Astrocyte of the cerebellum (primary cell): ENCODE results near the gene C1orf159.

Experiments used
- DNase-seq: peaks from one replicate; pipeline ENCODE4 v3.0.0-alpha.2; 2011; ENCODE audit warnings: low read depth
- H3K4me3 ChIP-seq: 2 replicates; pipeline ENCODE4 v1.5.1; 2011; ENCODE audit warnings: mild to moderate bottlenecking, low read depth, low read length, moderate library complexity
- in situ Hi-C: cut with HindIII; loops from 2 replicates; pipeline ENCODE4 v1.10.0; 2017; ENCODE audit warnings: low sequenced_read_pairs
- TF ChIP-seq, protein P1 (sequence below): IDR thresholded peaks from 2 replicates; pipeline ENCODE4 v1.5.1; 2012; ENCODE audit warnings: low read length, low read depth, moderate library complexity, mild to moderate bottlenecking; ENCODE audit errors: missing control alignments

C1orf159 gene

DNA sequence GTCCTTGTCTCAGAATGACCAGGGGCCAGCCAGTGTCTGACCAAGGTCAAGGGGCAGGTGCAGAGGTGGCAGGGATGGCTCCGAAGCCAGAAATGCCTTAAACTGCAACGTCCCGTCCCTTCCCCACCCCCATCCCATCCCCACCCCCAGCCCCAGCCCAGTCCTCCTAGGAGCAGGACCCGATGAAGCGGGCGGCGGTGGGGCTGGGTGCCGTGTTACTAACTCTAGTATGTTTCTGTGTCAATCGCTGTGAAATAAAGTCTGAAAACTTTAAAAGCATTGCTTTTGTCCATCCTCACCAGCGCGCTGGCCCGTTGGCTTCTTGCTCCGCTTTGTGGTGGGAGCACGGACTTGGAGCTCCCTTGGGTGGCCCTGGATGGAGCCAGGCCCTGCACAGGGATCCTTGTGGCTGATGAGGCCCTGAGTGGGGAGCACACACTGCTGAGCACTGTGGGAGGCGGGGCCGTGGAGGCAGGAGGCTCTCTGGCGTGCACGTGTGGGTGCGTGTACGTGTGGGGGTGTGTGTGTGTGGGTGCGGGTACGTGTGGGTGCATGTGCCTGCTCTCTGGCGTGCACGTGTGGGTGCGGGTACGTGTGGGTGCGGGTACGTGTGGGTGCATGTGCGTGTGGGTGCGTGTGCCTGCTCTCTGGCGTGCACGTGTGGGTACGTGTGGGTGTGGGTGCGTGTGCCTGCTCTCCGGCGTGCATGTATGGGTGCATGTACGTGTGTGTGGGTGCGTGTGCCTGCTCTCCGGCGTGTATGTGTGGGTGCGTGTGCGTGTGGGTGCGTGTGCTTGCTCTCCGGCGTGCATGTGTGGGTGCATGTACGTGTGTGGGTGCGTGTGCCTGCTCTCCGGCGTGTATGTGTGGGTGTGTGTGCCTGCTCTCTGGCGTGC, 59.8 kb downstream of the C1orf159 start:
- in situ Hi-C loops, result no loop called here
- TF ChIP-seq, protein P1, sequence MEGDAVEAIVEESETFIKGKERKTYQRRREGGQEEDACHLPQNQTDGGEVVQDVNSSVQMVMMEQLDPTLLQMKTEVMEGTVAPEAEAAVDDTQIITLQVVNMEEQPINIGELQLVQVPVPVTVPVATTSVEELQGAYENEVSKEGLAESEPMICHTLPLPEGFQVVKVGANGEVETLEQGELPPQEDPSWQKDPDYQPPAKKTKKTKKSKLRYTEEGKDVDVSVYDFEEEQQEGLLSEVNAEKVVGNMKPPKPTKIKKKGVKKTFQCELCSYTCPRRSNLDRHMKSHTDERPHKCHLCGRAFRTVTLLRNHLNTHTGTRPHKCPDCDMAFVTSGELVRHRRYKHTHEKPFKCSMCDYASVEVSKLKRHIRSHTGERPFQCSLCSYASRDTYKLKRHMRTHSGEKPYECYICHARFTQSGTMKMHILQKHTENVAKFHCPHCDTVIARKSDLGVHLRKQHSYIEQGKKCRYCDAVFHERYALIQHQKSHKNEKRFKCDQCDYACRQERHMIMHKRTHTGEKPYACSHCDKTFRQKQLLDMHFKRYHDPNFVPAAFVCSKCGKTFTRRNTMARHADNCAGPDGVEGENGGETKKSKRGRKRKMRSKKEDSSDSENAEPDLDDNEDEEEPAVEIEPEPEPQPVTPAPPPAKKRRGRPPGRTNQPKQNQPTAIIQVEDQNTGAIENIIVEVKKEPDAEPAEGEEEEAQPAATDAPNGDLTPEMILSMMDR, result no peak

DNA sequence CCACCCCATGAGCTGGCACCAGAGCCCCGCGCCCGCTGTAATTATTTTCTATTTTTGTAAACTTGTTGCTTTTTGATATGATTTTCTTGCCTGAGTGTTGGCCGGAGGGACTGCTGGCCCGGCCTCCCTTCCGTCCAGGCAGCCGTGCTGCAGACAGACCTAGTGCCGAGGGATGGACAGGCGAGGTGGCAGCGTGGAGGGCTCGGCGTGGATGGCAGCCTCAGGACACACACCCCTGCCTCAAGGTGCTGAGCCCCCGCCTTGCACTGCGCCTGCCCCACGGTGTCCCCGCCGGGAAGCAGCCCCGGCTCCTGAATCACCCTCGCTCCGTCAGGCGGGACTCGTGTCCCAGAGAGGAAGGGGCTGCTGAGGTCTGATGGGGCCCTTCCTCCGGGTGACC, 60.9 kb downstream of the C1orf159 start:
- in situ Hi-C loops, result no loop called here

More for the DNA sequence above, 59.8 kb downstream of the C1orf159 start:
- H3K4me3 ChIP-seq, result no peak overlapping the region
- no peak for DNase-seq

DNA sequence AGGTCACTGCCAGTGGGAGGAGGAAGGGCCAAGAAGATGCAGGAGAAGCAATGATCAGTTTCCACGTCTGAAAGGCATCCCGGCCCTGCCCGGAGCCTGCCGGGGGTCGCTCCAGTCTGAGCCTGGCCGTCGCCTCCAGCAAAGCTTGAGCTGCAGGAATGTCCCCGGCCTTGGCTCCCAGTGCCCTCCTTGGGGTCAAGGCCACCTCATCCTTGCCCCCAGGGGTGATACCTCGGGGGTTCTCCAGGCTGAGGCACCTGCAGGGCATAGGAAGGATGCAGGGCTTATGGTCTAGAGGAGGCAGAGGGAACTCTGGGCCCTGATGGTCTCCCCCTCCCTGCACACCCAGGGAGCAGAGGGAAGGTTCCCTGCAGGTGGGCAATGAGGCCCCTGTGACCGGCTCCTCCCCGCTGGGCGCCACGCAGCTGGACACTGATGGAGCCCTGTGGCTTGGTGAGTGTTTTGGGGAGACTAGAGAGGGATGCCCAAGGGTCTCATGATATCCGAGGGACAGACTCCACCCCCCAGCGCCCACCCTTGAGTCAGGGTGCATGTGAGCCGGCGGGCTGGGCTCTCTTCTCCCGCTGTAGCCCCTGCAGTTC, 61.7 kb downstream of the C1orf159 start:
- in situ Hi-C loops, result no loop called here
- H3K4me3 ChIP-seq, result no peak overlapping the region
- TF ChIP-seq, protein P1, result no peak
- no peak for DNase-seq

More for the DNA sequence above, 60.9 kb downstream of the C1orf159 start:
- H3K4me3 ChIP-seq, result no peak overlapping the region
- TF ChIP-seq, protein P1, result no peak
- DNase-seq, result no peak

DNA sequence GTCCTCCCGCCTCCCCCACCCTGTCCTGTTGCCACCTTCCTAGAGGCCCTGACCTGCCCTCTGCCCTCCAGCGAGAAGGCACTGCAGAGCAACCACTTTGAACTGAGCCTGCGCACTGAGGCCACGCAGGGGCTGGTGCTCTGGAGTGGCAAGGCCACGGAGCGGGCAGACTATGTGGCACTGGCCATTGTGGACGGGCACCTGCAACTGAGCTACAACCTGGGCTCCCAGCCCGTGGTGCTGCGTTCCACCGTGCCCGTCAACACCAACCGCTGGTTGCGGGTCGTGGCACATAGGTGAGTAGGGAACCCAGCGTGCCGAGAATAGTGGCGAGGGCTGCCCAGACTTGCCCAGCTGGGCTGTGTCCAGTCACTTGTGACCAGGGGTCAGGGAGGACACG, 62.2 kb downstream of the C1orf159 start:
- TF ChIP-seq, protein P1, result no peak
- in situ Hi-C loops, result no loop called here
- no peak for DNase-seq
- H3K4me3 ChIP-seq, result no peak overlapping the region

DNA sequence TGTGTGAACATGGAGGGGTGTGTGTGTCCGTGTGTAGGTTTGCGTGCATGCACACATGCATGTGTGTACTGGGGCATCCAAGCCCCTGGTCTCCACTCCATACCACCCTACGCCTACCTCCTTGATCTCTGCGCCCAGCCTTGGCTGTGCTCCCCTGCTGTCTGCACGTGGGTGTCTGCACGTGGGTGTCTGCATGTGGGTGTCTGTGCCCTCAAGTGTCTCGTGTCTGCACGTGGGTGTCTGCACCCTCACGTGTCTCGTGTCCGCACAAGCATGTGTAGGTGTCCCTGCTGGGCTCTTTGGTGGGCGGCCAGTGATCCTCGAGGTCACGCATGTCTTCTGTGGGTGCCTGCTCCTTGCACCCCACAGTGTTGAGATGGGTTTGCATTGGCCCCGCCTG, 62.9 kb downstream of the C1orf159 start:
- in situ Hi-C loops, result no loop called here
- no peak for DNase-seq
- TF ChIP-seq, protein P1, result no peak
- no peak overlapping the region for H3K4me3 ChIP-seq

DNA sequence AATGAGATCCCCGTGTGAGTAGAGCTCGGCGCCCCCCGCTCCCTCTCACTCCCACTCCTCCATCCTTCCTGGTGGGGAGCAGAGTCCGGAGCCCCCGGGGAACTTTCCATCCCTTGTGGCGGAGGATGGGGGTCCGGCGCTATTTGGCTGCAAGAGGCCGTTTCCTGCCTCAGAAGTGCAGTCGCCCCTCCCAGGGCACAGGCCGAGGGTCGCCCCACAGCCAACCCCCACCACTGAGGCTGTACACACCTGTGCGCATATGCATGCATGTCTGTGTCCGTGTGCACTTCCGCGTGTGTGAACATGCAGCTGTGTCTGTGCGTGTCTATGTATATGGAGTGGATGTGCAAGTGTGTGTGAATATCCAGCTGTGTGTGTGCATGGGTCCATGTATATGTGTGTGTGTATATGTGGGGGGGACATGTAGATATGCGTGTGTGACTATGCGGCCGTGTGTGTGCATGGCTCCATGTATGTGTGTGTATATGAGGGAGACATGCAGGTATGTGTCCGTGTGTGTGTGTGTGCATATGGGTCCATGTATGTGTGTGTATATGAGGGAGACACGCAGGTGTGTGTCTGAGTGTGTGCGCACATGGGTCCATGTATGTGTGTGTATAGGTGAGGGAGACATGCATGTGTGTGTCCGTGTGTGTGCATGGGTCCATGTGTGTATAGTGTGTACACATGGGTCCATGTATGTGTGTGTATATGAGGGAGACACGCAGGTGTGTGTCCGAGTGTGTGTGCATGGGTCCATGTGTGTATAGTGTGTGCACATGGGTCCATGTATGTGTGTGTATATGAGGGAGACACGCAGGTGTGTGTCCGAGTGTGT, 63.7 kb downstream of the C1orf159 start:
- H3K4me3 ChIP-seq, result no peak overlapping the region
- in situ Hi-C loops, result no loop called here
- TF ChIP-seq, protein P1, result no peak
- no peak for DNase-seq
